ENCODE results near the gene CTBP1. TPM values are rescaled to one million over a fixed set of nuclear protein-coding genes. Genes with fewer than 3 reads are reported as not detected.

Gene CTBP1
- polyA plus RNA-seq, 3 donors = 21.3 to 226 (median 42.1) TPM

DNA sequence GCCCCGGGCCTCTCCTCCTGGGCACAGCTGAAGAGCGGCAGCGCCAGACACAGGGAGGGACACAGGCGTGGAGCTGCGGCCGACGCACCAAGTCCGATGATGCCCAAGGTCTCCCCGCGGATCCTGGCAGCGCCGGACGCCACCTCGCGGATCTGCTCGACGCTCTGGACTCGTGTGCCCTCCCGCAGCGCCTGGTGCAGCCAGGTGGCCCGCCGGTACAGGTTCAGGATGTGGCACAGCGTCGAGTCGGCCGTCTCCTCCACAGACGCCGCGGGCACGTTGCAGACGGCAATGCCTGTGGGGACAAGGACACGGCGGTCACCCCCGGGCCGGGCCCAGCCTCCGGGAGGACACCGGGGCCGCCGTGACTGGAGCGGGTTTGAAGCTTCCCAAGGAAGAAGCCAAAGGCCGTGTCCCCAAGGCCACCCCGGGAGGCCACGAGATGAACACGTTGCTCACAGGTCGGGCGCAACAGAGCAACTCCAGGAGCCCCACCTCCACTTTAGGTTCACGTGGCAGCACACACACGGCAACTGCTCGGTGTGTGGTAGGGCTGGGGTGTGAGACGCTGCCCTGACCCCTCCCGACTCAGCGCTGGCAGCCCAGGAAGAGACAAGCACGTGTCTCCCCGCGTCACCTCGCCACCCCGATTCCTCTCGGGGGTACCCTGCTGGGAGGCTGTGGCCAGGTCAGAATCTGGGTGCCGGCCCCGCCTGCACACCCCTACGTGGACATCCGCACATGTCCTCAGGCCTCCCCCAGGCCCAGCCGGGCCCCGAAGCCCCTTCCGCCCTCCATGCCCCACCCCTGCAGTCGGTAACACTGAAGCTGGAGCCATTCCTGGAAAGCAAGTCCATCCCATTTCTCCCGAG is 23.4 kb downstream of the CTBP1 start:
- peak overlapping the region in 1 of 7 donors; percentile 58 for H3K27ac Mint-ChIP-seq
- no peak for TF ChIP-seq CTCF (IDR thresholded peaks at IDR 0.05)
- H3K9me3 Mint-ChIP-seq = peaks cover 0 to 2% (median 0%) of the 10 kb centered on the region in 7 donors
- H3K4me3 Mint-ChIP-seq = no peak overlapping the region
- Histone ChIP-seq H3K27ac (ENCODE audit: low read depth in 1 of 2, low read length in 2 of 2) (no peak overlapping the region), H3K9me3 (replicated peaks in 1 of 2; ENCODE audit: control insufficient read depth in 1 of 2, insufficient read depth in 1 of 2, low read length in 2 of 2) (no peaks in the 10 kb centered on the region), H3K4me3 (replicated peaks in 1 of 3; ENCODE audit: low read depth in 2 of 3, low read length in 3 of 3) (no peak overlapping the region), H3K4me1 (ENCODE audit: control insufficient read depth in 1 of 2, insufficient read depth in 2 of 2, low read length in 2 of 2) (peaks cover 2 to 5% of the 10 kb centered on the region in 2 donors), H2AFZ (ENCODE audit: insufficient read depth, low read depth, low read length, poor library complexity, severe bottlenecking) (no peak overlapping the region), H3K27me3 (ENCODE audit: control insufficient read depth in 2 of 2, insufficient read depth in 2 of 2, low read length in 2 of 2) (no peaks in the 10 kb centered on the region), H4K20me1 (ENCODE audit: insufficient read depth, low read length) (peaks cover 92% of the 10 kb centered on the region), H3K9ac (ENCODE audit: insufficient read depth, low read length, poor library complexity, severe bottlenecking) (no peak overlapping the region), H3K4me2 (replicated peaks; ENCODE audit: extremely low read depth, low read length, poor library complexity, severe bottlenecking) (no peak overlapping the region), H3K36me3 (replicated peaks in 1 of 2; ENCODE audit: control insufficient read depth in 1 of 2, insufficient read depth in 2 of 2, low read length in 2 of 2) (peaks cover 77 to 99% of the 10 kb centered on the region in 2 donors), H3K79me2 (ENCODE audit: insufficient read depth, low read length) (peaks cover 3% of the 10 kb centered on the region)
- intact Hi-C loops (cut with micrococcal nuclease) = no loop called here
- H3K4me1 Mint-ChIP-seq = peaks cover 11% of the 10 kb centered on the region
- DNase-seq = no peak
- peaks cover 65 to 95% of the 10 kb centered on the region in 2 donors for H3K36me3 Mint-ChIP-seq
- WGBS (ENCODE audit: insufficient coverage) = 98% methylated on average over 62 of the region's 67 CpGs
- H3K27me3 Mint-ChIP-seq (ENCODE audit: low read depth in 3 of 3) = no peaks in the 10 kb centered on the region

- H4K20me1 ChIP-seq (ENCODE audit: insufficient read depth, low read length) = peaks cover 92% of the 10 kb centered on the region
- no peak overlapping the region for H3K4me3 ChIP-seq (replicated peaks in 1 of 3; ENCODE audit: low read depth in 2 of 3, low read length in 3 of 3)
- intact Hi-C loops (cut with micrococcal nuclease) = no loop called here
- Mint-ChIP-seq H3K27ac (peak overlapping the region in 1 of 7 donors; percentile 48), H3K4me3 (no peak overlapping the region), H3K4me1 (peaks cover 24% of the 10 kb centered on the region), H3K36me3 (peaks cover 63 to 83% of the 10 kb centered on the region in 2 donors), H3K27me3 (ENCODE audit: low read depth in 3 of 3) (no peaks in the 10 kb centered on the region), H3K9me3 (peaks cover 0 to 2% (median 0%) of the 10 kb centered on the region in 7 donors)
- no peak for TF ChIP-seq CTCF (IDR thresholded peaks at IDR 0.05)
- peaks cover 13 to 19% of the 10 kb centered on the region in 2 donors for H3K4me1 ChIP-seq (ENCODE audit: control insufficient read depth in 1 of 2, insufficient read depth in 2 of 2, low read length in 2 of 2)
- peaks cover 69 to 88% of the 10 kb centered on the region in 2 donors for H3K36me3 ChIP-seq (replicated peaks in 1 of 2; ENCODE audit: control insufficient read depth in 1 of 2, insufficient read depth in 2 of 2, low read length in 2 of 2)
- H3K9me3 ChIP-seq (replicated peaks in 1 of 2; ENCODE audit: control insufficient read depth in 1 of 2, insufficient read depth in 1 of 2, low read length in 2 of 2) = no peaks in the 10 kb centered on the region
- H3K4me2 ChIP-seq (replicated peaks; ENCODE audit: extremely low read depth, low read length, poor library complexity, severe bottlenecking) = no peak overlapping the region
- H2AFZ ChIP-seq (ENCODE audit: insufficient read depth, low read depth, low read length, poor library complexity, severe bottlenecking) = no peak overlapping the region
- peak overlapping the region in 1 of 2 donors; percentile 2 for H3K27ac ChIP-seq (ENCODE audit: low read depth in 1 of 2, low read length in 2 of 2)
- no peak overlapping the region for H3K9ac ChIP-seq (ENCODE audit: insufficient read depth, low read length, poor library complexity, severe bottlenecking)
- no peaks in the 10 kb centered on the region for H3K27me3 ChIP-seq (ENCODE audit: control insufficient read depth in 2 of 2, insufficient read depth in 2 of 2, low read length in 2 of 2)
- peaks cover 3% of the 10 kb centered on the region for H3K79me2 ChIP-seq (ENCODE audit: insufficient read depth, low read length)
- WGBS (ENCODE audit: insufficient coverage) = 97% methylated on average over 39 of the region's 40 CpGs
- no peak for DNase-seq
Observed at GRCh38 chr4:1223841-1224809, 24.8 kb downstream of the CTBP1 start.
